GM21381 (cell line): ENCODE measurements around the gene USP24.
"Not testable (repeated sequence)": the region's sequence is repeated elsewhere in the genome, so short reads cannot be mapped to it uniquely, and the experiment has no call there.

Experiments
- ATAC-seq: cut with Tn5 transposase; IDR thresholded peaks from one replicate; pipeline ENCODE4 v1.9.1; 2021; ENCODE audit warnings: mild to moderate bottlenecking, moderate library complexity; ENCODE audit not compliant: unreplicated experiment

USP24 gene

GRCh38 chr1:55232448-55233144 lies 17.4 kb upstream of the USP24 start:
- no peak for ATAC-seq

GRCh38 chr1:55231745-55232144 lies 16.6 kb upstream of the USP24 start:
- ATAC-seq = no peak

- no peak for ATAC-seq
These were observed 15.5 kb upstream of the USP24 start for GRCh38 chr1:55230659-55231058.

GRCh38 chr1:55229726-55230125 lies 14.6 kb upstream of the USP24 start:
- ATAC-seq = not testable (repeated sequence)

GRCh38 chr1:55225228-55225627 lies 10.1 kb upstream of the USP24 start:
- ATAC-seq = no peak

- ATAC-seq = no peak
These were observed 9.6 kb upstream of the USP24 start for GRCh38 chr1:55224729-55225128.

- ATAC-seq = no peak
These were observed 7.0 kb upstream of the USP24 start for GRCh38 chr1:55222152-55222551.

GRCh38 chr1:55217226-55217986 lies 2.2 kb upstream of the USP24 start:
- ATAC-seq = no peak

GRCh38 chr1:55216096-55216495 lies 932 bp upstream of the USP24 start:
- no peak for ATAC-seq

GRCh38 chr1:55214934-55215193 lies 300 bp downstream of the USP24 start:
- peak; percentile 14 for ATAC-seq

- peak; percentile 23 for ATAC-seq
These were observed 791 bp downstream of the USP24 start for GRCh38 chr1:55214212-55214933.

- no peak for ATAC-seq
These were observed 1.3 kb downstream of the USP24 start for GRCh38 chr1:55213885-55214211.

- ATAC-seq = no peak
These were observed 1.8 kb downstream of the USP24 start for GRCh38 chr1:55213151-55213884.

GRCh38 chr1:55212349-55213150 lies 2.6 kb downstream of the USP24 start:
- no peak for ATAC-seq

- ATAC-seq = peak; percentile 35
These were observed 3.3 kb downstream of the USP24 start for GRCh38 chr1:55211863-55212262.

- ATAC-seq = peak; percentile 22
These were observed 4.0 kb downstream of the USP24 start for GRCh38 chr1:55210990-55211801.

- no peak for ATAC-seq
These were observed 5.9 kb downstream of the USP24 start for GRCh38 chr1:55209247-55209646.

GRCh38 chr1:55206210-55206609 lies 9.0 kb downstream of the USP24 start:
- ATAC-seq = no peak

- peak; percentile 91 for ATAC-seq
These were observed 10.2 kb downstream of the USP24 start for GRCh38 chr1:55204997-55205396.

- no peak for ATAC-seq
These were observed 12.1 kb downstream of the USP24 start for GRCh38 chr1:55203064-55203463.
